ENCODE results near the gene BTBD1.

BTBD1 gene

GRCh38 chr15:82968066-82968465, 99.0 kb downstream of the BTBD1 start:
- TF ChIP-seq ZNF565 (CRISPR knock-in tag; conservative IDR thresholded peaks at IDR 0.05; ENCODE audit: low read depth) (no peak), POU6F1 (CRISPR knock-in tag; IDR thresholded peaks at IDR 0.05; ENCODE audit: borderline replicate concordance, low read depth) (no peak), BACH2 (CRISPR knock-in tag; IDR thresholded peaks at IDR 0.05; ENCODE audit: borderline replicate concordance) (no peak), ZFP3 (CRISPR knock-in tag; IDR thresholded peaks at IDR 0.05) (no peak), TOX (CRISPR knock-in tag; IDR thresholded peaks at IDR 0.05; ENCODE audit: borderline replicate concordance) (no peak), ISL1 (CRISPR knock-in tag; IDR thresholded peaks at IDR 0.05) (no peak), PPARA (CRISPR knock-in tag; IDR thresholded peaks at IDR 0.05; ENCODE audit: borderline replicate concordance) (no peak), ZC3H10 (CRISPR knock-in tag; IDR thresholded peaks at IDR 0.05) (no peak), OSR1 (CRISPR knock-in tag; IDR thresholded peaks at IDR 0.05) (no peak), ESRRG (CRISPR knock-in tag; IDR thresholded peaks at IDR 0.05) (no peak), CSDC2 (CRISPR knock-in tag; IDR thresholded peaks at IDR 0.05) (no peak), TCF4 (CRISPR knock-in tag; IDR thresholded peaks at IDR 0.05; ENCODE audit: borderline replicate concordance) (no peak), RARB (CRISPR knock-in tag; IDR thresholded peaks at IDR 0.05) (no peak), ZNF70 (CRISPR knock-in tag; IDR thresholded peaks at IDR 0.05) (no peak), SNAI2 (CRISPR knock-in tag; IDR thresholded peaks at IDR 0.05) (no peak), ZNF8 (CRISPR knock-in tag; IDR thresholded peaks at IDR 0.05) (no peak)
- no peak for ATAC-seq

GRCh38 chr15:82966671-82967071, 100.4 kb downstream of the BTBD1 start:
- ATAC-seq: no peak
- TF ChIP-seq GLIS3 (CRISPR knock-in tag; IDR thresholded peaks at IDR 0.05) (no peak), CSDC2 (CRISPR knock-in tag; IDR thresholded peaks at IDR 0.05) (no peak)

Data from SK-N-SH treated with all-trans-retinoic acid at 6 μM for 48 hours (cell line).